Fibroblast of lung (primary cell): ENCODE results near the gene COPS6.

ENCODE experiments used
- CTCF ChIP-seq, 2 donors: IDR thresholded peaks in 1 of 2; conservative IDR thresholded peaks in 1 of 2; 1 replicate in 1 of 2; 2 replicates in 1 of 2; pipeline ENCODE4 v1.5.1; 2011 to 2012; ENCODE audit warnings: low read length in 2 of 2, control low read depth in 1 of 2, inconsistent platforms in 1 of 2, low read depth in 1 of 2, mild to moderate bottlenecking in 1 of 2
- EZH2 ChIP-seq: IDR thresholded peaks from 2 replicates; pipeline ENCODE4 v1.5.1; 2012; ENCODE audit warnings: low read length, control low read depth, mild to moderate bottlenecking; ENCODE audit errors: missing control alignments

- no peak for TF ChIP-seq CTCF (conservative IDR thresholded peaks at IDR 0.05 in 1 of 2, IDR thresholded peaks at IDR 0.05 in 1 of 2; ENCODE audit: low read depth in 1 of 2, low read length in 2 of 2)
- TF ChIP-seq EZH2: no peak
These were observed 7.7 kb upstream of the COPS6 start for GRCh38 chr7:100080907-100081534.
